ENCODE data around the gene LAT.

Gene LAT

DNA sequence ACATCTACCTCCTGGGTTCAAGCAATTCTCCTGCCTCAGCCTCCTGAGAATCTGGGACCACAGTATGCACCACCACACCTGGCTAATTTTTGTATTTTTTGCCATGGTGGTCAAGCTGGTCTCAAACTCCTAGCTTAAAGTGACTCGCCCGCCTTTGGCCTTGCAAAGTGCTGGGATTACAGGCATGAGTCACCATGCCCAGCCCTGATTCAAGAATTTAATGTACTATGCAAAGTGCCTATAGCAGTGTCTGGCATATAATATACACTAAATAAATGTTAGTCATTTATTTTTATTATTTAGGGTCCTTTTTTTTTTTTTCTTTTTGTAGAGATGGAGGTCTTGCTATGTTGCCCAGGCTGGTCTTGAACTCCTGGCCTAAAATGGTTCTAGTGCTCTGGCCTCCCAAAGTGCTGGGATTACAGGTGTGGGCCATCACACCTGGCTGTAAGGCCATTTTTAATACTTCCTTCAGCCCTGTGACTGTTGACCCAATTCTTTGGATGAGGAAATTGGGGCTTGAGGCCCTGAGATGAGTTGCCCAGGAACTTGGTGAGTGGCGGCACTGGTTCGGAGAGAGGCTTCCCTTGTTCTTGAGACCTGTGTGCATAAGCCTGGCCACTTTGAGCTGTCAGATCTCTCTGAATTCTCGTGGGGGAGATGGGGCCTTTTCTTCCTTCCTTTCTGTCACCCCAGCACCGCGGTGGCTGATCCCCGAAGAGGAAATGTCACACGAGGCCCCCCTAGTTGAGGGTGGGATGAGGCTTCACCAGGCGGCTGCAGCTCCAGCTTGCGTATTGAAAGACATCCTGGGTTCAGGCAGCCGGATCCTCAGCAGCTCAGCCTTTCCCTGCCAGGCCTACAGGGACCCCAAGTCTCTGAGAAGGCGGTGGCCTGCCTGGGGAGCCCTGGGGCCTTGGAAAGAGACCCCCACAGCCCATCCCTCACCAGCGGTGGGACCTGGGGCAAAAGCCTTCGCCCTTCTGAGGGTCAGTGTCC, 38.7 kb downstream of the LAT start:
- no peaks in the 10 kb centered on the region for H3K4me1 ChIP-seq (ENCODE audit: control insufficient read depth in 1 of 2, insufficient read depth in 2 of 2, low read length in 2 of 2)
- no peak overlapping the region for H4K12ac ChIP-seq (ENCODE audit: low read depth, low read length)
- no peak overlapping the region for H3K18ac ChIP-seq (ENCODE audit: low read length)
- no peak overlapping the region for H3K4ac ChIP-seq (ENCODE audit: low read depth, low read length)
- no peak overlapping the region for H2BK5ac ChIP-seq (ENCODE audit: low read depth, low read length, poor library complexity)
- H2BK120ac ChIP-seq (ENCODE audit: insufficient read depth, low read length, poor library complexity): no peak overlapping the region
- H2AK5ac ChIP-seq (ENCODE audit: low read length): no peak overlapping the region
- H3K4me3 ChIP-seq (ENCODE audit: low read depth, low read length): no peak overlapping the region
- H3K23ac ChIP-seq (ENCODE audit: low read length): no peak overlapping the region
- H4K8ac ChIP-seq (ENCODE audit: low read depth, low read length): no peak overlapping the region
- no peak overlapping the region for H3K14ac ChIP-seq (ENCODE audit: low read length)
- no peaks in the 10 kb centered on the region for H3K79me1 ChIP-seq (ENCODE audit: low read length)
- no peak overlapping the region for H2AFZ ChIP-seq (ENCODE audit: insufficient read depth, low read length, poor library complexity)
- no peaks in the 10 kb centered on the region for H3K27me3 ChIP-seq (ENCODE audit: insufficient read depth, low read length)
- H3K9me3 ChIP-seq (ENCODE audit: insufficient read depth, low read depth, low read length): no peaks in the 10 kb centered on the region
- H3K4me2 ChIP-seq (ENCODE audit: low read length): no peak overlapping the region
- H3K79me2 ChIP-seq (ENCODE audit: control insufficient read depth, insufficient read depth, low read length, poor library complexity): no peaks in the 10 kb centered on the region
- H3K9ac ChIP-seq (ENCODE audit: low read length): no peak overlapping the region
- no peak overlapping the region for H4K91ac ChIP-seq (ENCODE audit: low read depth, low read length)
- no peak overlapping the region for H3K27ac ChIP-seq (ENCODE audit: low read depth, low read length)
- no CpG with 5 or more reads among the region's 15 CpGs for WGBS (ENCODE audit: extremely low coverage, insufficient coverage, insufficient read length)
- H3K36me3 ChIP-seq (ENCODE audit: control insufficient read depth in 1 of 2, insufficient read depth in 2 of 2, low read length in 2 of 2): no peaks in the 10 kb centered on the region
- no peak overlapping the region for H2BK12ac ChIP-seq (ENCODE audit: low read length)
- DNase-seq: peak; percentile 6 to 12

- Histone ChIP-seq H2AFZ (ENCODE audit: insufficient read depth, low read length, poor library complexity) (no peak overlapping the region), H2BK120ac (ENCODE audit: insufficient read depth, low read length, poor library complexity) (no peak overlapping the region), H2BK12ac (ENCODE audit: low read length) (no peak overlapping the region), H2BK5ac (ENCODE audit: low read depth, low read length, poor library complexity) (no peak overlapping the region), H3K27ac (ENCODE audit: low read depth, low read length) (no peak overlapping the region), H3K4ac (ENCODE audit: low read depth, low read length) (no peak overlapping the region), H4K91ac (ENCODE audit: low read depth, low read length) (no peak overlapping the region), H4K12ac (ENCODE audit: low read depth, low read length) (no peak overlapping the region), H3K4me1 (ENCODE audit: control insufficient read depth in 1 of 2, insufficient read depth in 2 of 2, low read length in 2 of 2) (peaks cover 0 to 5% of the 10 kb centered on the region in 2 experiments), H3K9ac (ENCODE audit: low read length) (no peak overlapping the region), H3K23ac (ENCODE audit: low read length) (no peak overlapping the region), H3K4me3 (ENCODE audit: low read depth, low read length) (no peak overlapping the region), H3K79me2 (ENCODE audit: control insufficient read depth, insufficient read depth, low read length, poor library complexity) (no peaks in the 10 kb centered on the region), H3K79me1 (ENCODE audit: low read length) (no peaks in the 10 kb centered on the region), H3K27me3 (ENCODE audit: insufficient read depth, low read length) (no peaks in the 10 kb centered on the region), H4K8ac (ENCODE audit: low read depth, low read length) (no peak overlapping the region), H3K18ac (ENCODE audit: low read length) (no peak overlapping the region), H2AK5ac (ENCODE audit: low read length) (no peak overlapping the region), H3K4me2 (ENCODE audit: low read length) (no peak overlapping the region), H3K9me3 (ENCODE audit: insufficient read depth, low read depth, low read length) (no peaks in the 10 kb centered on the region), H3K36me3 (ENCODE audit: control insufficient read depth in 1 of 2, insufficient read depth in 2 of 2, low read length in 2 of 2) (no peaks in the 10 kb centered on the region), H3K14ac (ENCODE audit: low read length) (no peak overlapping the region)
- no peak for DNase-seq
- no CpG with 5 or more reads among the region's 5 CpGs for WGBS (ENCODE audit: extremely low coverage, insufficient coverage, insufficient read length)
Measured at GRCh38 chr16:29024278-29024677, 39.4 kb downstream of the LAT start.

- Histone ChIP-seq H2BK12ac (ENCODE audit: low read length) (no peak overlapping the region), H4K8ac (ENCODE audit: low read depth, low read length) (no peak overlapping the region), H3K27ac (ENCODE audit: low read depth, low read length) (no peak overlapping the region), H3K23ac (ENCODE audit: low read length) (no peak overlapping the region), H3K18ac (ENCODE audit: low read length) (no peak overlapping the region), H2AK5ac (ENCODE audit: low read length) (no peak overlapping the region), H4K12ac (ENCODE audit: low read depth, low read length) (no peak overlapping the region), H3K9me3 (ENCODE audit: insufficient read depth, low read depth, low read length) (no peaks in the 10 kb centered on the region), H2AFZ (ENCODE audit: insufficient read depth, low read length, poor library complexity) (no peak overlapping the region), H3K9ac (ENCODE audit: low read length) (no peak overlapping the region), H3K4ac (ENCODE audit: low read depth, low read length) (no peak overlapping the region), H3K4me1 (ENCODE audit: control insufficient read depth in 1 of 2, insufficient read depth in 2 of 2, low read length in 2 of 2) (peaks cover 0 to 8% of the 10 kb centered on the region in 2 experiments), H3K27me3 (ENCODE audit: insufficient read depth, low read length) (no peaks in the 10 kb centered on the region), H3K4me2 (ENCODE audit: low read length) (no peak overlapping the region), H3K79me1 (ENCODE audit: low read length) (no peaks in the 10 kb centered on the region), H3K4me3 (ENCODE audit: low read depth, low read length) (no peak overlapping the region), H2BK5ac (ENCODE audit: low read depth, low read length, poor library complexity) (no peak overlapping the region), H2BK120ac (ENCODE audit: insufficient read depth, low read length, poor library complexity) (no peak overlapping the region), H3K79me2 (ENCODE audit: control insufficient read depth, insufficient read depth, low read length, poor library complexity) (no peaks in the 10 kb centered on the region), H3K14ac (ENCODE audit: low read length) (no peak overlapping the region), H3K36me3 (ENCODE audit: control insufficient read depth in 1 of 2, insufficient read depth in 2 of 2, low read length in 2 of 2) (no peaks in the 10 kb centered on the region), H4K91ac (ENCODE audit: low read depth, low read length) (no peak overlapping the region)
- no CpG with 5 or more reads among the region's 5 CpGs for WGBS (ENCODE audit: extremely low coverage, insufficient coverage, insufficient read length)
- DNase-seq: no peak
Measured at GRCh38 chr16:29025218-29025617, 40.4 kb downstream of the LAT start.

GRCh38 chr16:29025735-29026134, 40.9 kb downstream of the LAT start:
- no peaks in the 10 kb centered on the region for H3K9me3 ChIP-seq (ENCODE audit: insufficient read depth, low read depth, low read length)
- peaks cover 0 to 8% of the 10 kb centered on the region in 2 experiments for H3K4me1 ChIP-seq (ENCODE audit: control insufficient read depth in 1 of 2, insufficient read depth in 2 of 2, low read length in 2 of 2)
- H2BK12ac ChIP-seq (ENCODE audit: low read length): no peak overlapping the region
- no peak overlapping the region for H3K4ac ChIP-seq (ENCODE audit: low read depth, low read length)
- no peak overlapping the region for H3K27ac ChIP-seq (ENCODE audit: low read depth, low read length)
- no peaks in the 10 kb centered on the region for H3K27me3 ChIP-seq (ENCODE audit: insufficient read depth, low read length)
- no peak overlapping the region for H2BK120ac ChIP-seq (ENCODE audit: insufficient read depth, low read length, poor library complexity)
- H3K23ac ChIP-seq (ENCODE audit: low read length): no peak overlapping the region
- H3K4me3 ChIP-seq (ENCODE audit: low read depth, low read length): no peak overlapping the region
- no peak overlapping the region for H2AFZ ChIP-seq (ENCODE audit: insufficient read depth, low read length, poor library complexity)
- H4K91ac ChIP-seq (ENCODE audit: low read depth, low read length): no peak overlapping the region
- no peak overlapping the region for H4K12ac ChIP-seq (ENCODE audit: low read depth, low read length)
- H4K8ac ChIP-seq (ENCODE audit: low read depth, low read length): no peak overlapping the region
- no peak overlapping the region for H2AK5ac ChIP-seq (ENCODE audit: low read length)
- no peak overlapping the region for H3K9ac ChIP-seq (ENCODE audit: low read length)
- H3K79me2 ChIP-seq (ENCODE audit: control insufficient read depth, insufficient read depth, low read length, poor library complexity): no peaks in the 10 kb centered on the region
- no peak overlapping the region for H3K4me2 ChIP-seq (ENCODE audit: low read length)
- no CpG with 5 or more reads among the region's 4 CpGs for WGBS (ENCODE audit: extremely low coverage, insufficient coverage, insufficient read length)
- H3K14ac ChIP-seq (ENCODE audit: low read length): no peak overlapping the region
- no peak overlapping the region for H2BK5ac ChIP-seq (ENCODE audit: low read depth, low read length, poor library complexity)
- no peak for DNase-seq
- no peaks in the 10 kb centered on the region for H3K79me1 ChIP-seq (ENCODE audit: low read length)
- no peaks in the 10 kb centered on the region for H3K36me3 ChIP-seq (ENCODE audit: control insufficient read depth in 1 of 2, insufficient read depth in 2 of 2, low read length in 2 of 2)
- no peak overlapping the region for H3K18ac ChIP-seq (ENCODE audit: low read length)

Data from trophoblast cell (in vitro differentiated cells and primary cell).